Coronary artery (tissue), 2 donors: ENCODE measurements around the gene UAP1.

Experiments used
- DNase-seq: peaks from one replicate; pipeline ENCODE4 v3.0.0-alpha.2; 2017; ENCODE audit warnings: low spot score
- H3K27ac ChIP-seq, 2 donors: fragments of 200-600 bp; sonication (generic); one replicate each; pipeline ENCODE4 v1.5.1; 2016 to 2019
- H3K4me3 ChIP-seq: fragments of 200-600 bp; sonication (generic); 2 replicates; pipeline ENCODE4 v1.5.1; 2016; ENCODE audit warnings: mild to moderate bottlenecking, moderate library complexity
- TF ChIP-seq, protein P1 (sequence below): fragments of 200-600 bp; sonication (generic); IDR thresholded peaks from one replicate; pipeline ENCODE4 v1.5.1; 2019; ENCODE audit warnings: antibody characterized with exemption

UAP1 gene

DNA sequence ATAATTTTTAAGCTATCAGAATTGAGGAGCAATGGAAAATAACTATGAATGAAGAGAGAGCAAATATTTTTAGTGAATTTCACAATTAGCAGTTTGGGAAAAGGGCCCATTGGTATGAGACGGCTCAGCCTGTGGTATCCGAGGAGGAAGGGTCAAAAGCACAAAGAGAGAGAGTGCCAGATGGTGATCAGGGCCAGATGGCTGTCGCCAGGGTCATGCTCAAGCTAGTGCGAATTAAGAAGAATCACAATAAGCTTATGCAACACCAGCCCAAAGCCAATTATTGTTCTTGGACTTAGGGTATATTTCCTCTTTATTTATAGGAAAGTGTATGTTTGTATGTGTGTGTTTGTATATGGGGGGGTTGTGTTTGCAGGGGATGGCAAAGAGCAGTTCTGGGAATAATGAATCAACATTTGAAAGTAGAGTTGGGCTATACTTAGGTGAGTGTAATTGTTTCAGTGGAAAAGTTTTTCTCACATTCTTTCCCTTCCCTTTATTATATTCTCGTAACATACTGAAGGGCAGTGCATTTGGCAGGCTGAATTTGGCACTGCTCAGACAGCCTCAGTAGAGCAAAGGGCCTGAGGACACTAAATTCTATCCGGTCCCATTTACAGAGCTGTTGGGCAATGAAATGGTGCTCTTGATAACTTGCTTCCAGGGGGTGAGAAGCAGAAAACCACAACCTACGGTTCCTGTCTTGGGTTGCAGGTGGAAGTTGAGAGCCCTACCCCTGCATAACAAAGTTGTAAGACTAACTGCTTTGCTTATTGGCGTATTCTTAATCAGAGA lies 51.3 kb downstream of the UAP1 start:
- no peak overlapping the region for H3K4me3 ChIP-seq
- DNase-seq = no peak
- TF ChIP-seq, protein P1, sequence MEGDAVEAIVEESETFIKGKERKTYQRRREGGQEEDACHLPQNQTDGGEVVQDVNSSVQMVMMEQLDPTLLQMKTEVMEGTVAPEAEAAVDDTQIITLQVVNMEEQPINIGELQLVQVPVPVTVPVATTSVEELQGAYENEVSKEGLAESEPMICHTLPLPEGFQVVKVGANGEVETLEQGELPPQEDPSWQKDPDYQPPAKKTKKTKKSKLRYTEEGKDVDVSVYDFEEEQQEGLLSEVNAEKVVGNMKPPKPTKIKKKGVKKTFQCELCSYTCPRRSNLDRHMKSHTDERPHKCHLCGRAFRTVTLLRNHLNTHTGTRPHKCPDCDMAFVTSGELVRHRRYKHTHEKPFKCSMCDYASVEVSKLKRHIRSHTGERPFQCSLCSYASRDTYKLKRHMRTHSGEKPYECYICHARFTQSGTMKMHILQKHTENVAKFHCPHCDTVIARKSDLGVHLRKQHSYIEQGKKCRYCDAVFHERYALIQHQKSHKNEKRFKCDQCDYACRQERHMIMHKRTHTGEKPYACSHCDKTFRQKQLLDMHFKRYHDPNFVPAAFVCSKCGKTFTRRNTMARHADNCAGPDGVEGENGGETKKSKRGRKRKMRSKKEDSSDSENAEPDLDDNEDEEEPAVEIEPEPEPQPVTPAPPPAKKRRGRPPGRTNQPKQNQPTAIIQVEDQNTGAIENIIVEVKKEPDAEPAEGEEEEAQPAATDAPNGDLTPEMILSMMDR = no peak
- peak overlapping the region; percentile 61 to 84 for H3K27ac ChIP-seq

DNA sequence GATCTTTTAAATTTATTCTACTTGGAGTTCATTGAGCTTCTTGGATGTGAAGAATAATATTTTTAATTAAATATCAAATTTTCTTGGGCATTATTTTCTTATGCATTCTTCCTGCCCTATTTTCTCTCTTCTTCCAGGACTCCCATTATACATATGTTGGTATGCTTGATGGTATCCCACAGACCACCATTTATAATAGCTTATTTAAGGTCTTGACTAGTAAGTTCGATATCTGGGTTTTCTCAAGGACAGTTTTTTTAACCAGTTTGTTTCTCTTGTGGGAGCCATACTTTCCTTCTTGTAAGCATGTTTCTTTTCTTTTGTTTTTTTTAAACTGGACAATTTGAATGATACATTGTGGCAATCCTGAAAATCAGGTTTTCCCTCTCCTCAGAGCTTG lies 55.3 kb downstream of the UAP1 start:
- no peak overlapping the region for H3K4me3 ChIP-seq
- TF ChIP-seq, protein P1 = no peak
- no peak overlapping the region for H3K27ac ChIP-seq
- no peak for DNase-seq

DNA sequence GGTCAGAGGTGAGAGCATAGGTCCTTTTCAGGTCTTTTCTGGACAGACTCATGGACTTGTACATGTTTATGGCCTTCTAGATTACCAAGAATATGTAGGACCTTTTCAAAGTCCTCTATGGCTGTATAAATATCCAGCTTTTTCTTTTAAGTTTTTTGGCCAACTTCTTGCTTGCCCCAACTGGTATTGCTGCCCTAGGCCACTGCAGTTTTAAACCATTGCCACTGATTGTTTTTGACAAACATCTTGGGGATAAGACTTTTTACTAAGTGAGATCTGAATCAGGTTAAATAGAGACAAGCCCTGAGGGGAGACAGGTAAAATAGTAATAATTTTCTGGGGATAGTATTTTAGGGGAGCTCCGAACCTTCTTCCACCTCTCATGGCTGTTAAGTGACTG lies 56.0 kb downstream of the UAP1 start:
- DNase-seq = no peak
- TF ChIP-seq, protein P1 = no peak
- no peak overlapping the region for H3K27ac ChIP-seq
- no peak overlapping the region for H3K4me3 ChIP-seq

- Histone ChIP-seq H3K4me3 (no peak overlapping the region), H3K27ac (no peak overlapping the region)
- TF ChIP-seq, protein P1 = no peak
- no peak for DNase-seq
Measured at GRCh38 chr1:162619076-162619475, 57.6 kb downstream of the UAP1 start.

- no peak overlapping the region for H3K4me3 ChIP-seq
- no peak overlapping the region for H3K27ac ChIP-seq
- TF ChIP-seq, protein P1 = no peak
- DNase-seq = no peak
Measured at GRCh38 chr1:162621256-162621655, 59.7 kb downstream of the UAP1 start.

GRCh38 chr1:162625679-162626078 lies 64.2 kb downstream of the UAP1 start:
- Histone ChIP-seq H3K27ac (peak overlapping the region; percentile 54 to 60), H3K4me3 (no peak overlapping the region)
- TF ChIP-seq, protein P1 = no peak
- DNase-seq = no peak

DNA sequence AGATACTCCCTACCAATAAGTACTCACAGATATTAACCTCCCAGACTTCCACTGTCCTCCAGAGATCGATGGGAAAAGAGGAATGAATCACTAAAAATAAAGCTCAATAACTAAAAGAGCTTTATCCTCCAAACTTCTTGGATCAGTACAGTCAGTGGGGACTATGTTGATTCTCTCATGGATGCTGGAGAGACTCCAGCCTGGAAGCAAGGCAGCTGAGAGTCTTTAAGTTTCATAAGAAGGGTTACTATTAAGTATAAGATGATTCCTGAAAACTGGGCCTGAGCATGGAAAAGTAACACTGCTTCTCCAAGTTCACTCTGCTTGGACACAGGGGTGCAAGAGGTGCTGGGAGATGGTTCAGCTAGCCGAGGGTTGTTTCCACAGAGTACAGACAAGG lies 64.6 kb downstream of the UAP1 start:
- Histone ChIP-seq H3K27ac (peak overlapping the region; percentile 54 to 60), H3K4me3 (peak overlapping the region; percentile 57)
- TF ChIP-seq, protein P1 = no peak
- DNase-seq = no peak
